HTR-8/SVneo (cell line): ENCODE results near the gene FAM234A.
"Not testable (repeated sequence)": the region's sequence is repeated elsewhere in the genome, so short reads cannot be mapped to it uniquely, and the experiment has no call there.

Experiments used
- DNase-seq: peaks from one replicate; pipeline ENCODE4 v3.0.0; 2011; ENCODE audit warnings: low spot score, mixed read lengths; ENCODE audit not compliant: insufficient read length
- FAIRE-seq: peaks from 2 replicates; lab custom pipeline; 2011; peaks lifted over from hg19 to GRCh38; lab: Jason Lieb, UNC

Gene FAM234A

DNA sequence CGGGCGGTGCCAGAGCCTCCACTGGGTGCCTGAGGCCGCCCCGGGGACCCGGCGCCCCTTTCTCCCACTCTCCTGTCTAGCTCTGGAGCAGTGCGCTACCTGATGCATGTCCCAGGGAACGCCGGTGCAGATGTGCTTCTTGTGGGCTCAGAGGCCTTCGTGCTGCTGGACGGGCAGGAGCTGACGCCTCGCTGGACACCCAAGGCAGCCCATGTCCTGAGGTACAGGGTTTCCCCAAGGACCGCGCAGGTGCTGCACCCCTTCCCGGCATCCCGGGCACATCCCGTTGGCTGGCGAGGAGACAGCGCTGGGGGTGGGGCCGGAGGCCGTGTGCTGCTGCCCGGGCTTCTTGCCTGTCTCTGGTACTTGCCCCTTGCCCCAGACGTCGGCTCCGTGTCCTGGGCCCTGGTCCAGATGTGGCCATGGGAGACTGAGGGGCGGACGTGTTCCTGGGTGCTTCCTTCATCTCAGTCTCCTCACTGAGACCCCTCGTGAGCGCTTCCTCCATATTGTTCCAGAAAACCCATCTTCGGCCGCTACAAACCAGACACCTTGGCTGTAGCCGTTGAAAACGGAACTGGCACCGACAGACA, 28.7 kb downstream of the FAM234A start:
- FAIRE-seq, result no peak

DNA sequence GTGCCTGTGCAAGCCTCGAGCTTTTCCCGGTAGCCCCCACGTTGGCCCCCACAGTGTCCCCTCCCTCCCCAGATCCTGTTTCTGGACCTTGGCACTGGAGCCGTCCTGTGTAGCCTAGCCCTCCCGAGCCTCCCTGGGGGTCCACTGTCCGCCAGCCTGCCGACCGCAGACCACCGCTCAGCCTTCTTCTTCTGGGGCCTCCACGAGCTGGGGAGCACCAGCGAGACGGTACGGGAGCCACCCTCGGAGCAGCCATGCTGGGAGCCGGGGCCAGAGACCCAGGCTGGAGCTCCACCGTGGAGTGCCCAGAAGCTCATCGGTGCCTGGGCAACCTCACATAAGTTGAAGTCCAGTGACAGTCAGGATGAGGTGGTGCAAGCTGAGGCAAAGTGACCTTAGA, 29.3 kb downstream of the FAM234A start:
- no peak for DNase-seq
- FAIRE-seq, result no peak

More for the DNA sequence above, 28.7 kb downstream of the FAM234A start:
- DNase-seq, result no peak

DNA sequence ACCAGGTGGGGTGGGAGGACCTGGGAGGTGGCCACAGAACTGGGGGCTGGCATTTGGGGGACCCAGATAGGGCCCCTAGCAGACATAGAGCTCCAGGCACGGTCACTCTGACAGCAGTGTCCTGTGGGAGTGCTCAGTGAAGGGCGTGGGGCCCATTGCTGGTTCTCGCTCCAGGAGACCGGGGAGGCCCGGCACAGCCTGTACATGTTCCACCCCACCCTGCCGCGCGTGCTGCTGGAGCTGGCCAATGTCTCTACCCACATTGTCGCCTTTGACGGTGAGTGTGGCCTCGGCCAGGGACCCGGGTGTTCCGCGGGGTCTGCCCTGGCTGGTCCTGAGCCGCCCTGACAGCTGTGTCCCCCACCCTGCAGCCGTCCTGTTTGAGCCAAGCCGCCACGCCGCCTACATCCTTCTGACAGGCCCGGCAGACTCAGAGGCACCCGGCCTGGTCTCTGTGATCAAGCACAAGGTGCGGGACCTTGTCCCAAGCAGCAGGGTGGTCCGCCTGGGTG, 29.9 kb downstream of the FAM234A start:
- FAIRE-seq (no peak), DNase-seq (no peak)

DNA sequence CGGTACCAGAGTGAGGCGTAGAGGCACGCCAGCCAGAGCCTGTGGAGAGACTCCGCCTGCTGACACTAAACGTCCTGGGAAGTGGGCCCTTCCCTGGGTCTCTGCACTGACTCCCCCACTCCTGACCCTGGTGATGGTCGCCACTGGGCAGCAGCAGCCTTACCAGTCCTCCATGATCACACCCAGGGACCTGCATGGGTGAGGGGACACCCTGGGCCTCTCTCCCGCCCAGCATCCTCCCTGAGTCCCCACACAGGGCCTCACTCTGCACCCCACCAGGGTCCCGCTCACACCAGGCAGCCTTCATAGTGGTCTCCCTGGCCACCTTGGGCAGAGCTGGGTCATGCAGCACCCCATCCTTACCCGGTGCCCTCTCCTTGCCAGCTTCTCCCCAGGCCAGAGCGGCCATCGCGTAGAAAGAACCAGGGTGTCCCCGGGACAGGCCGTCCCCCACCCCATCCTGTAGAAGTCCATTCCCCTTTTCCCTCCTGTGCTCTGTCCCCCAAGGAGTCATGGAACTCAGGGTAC, 30.4 kb downstream of the FAM234A start:
- DNase-seq (no peak), FAIRE-seq (no peak)

DNA sequence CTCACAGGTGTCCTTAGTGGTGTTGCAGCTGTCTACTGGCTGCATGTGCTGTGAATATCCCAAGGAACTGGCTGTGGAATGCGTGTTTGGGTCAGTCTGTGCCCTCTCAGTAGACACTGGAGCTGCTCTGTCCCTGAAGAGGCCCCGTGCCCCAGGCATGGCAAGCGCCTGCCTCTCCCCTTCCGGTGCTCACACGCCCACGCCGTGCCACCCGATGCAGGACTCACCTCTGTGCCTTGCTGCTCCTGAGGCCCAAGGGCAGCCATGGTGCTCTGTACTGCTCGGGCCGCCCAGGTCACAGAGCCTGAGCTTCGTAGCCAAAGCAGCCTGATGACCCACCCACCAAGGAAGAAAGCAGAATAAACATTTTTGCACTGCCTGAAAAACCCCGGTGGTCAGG, 31.1 kb downstream of the FAM234A start:
- DNase-seq (no peak), FAIRE-seq (no peak)

DNA sequence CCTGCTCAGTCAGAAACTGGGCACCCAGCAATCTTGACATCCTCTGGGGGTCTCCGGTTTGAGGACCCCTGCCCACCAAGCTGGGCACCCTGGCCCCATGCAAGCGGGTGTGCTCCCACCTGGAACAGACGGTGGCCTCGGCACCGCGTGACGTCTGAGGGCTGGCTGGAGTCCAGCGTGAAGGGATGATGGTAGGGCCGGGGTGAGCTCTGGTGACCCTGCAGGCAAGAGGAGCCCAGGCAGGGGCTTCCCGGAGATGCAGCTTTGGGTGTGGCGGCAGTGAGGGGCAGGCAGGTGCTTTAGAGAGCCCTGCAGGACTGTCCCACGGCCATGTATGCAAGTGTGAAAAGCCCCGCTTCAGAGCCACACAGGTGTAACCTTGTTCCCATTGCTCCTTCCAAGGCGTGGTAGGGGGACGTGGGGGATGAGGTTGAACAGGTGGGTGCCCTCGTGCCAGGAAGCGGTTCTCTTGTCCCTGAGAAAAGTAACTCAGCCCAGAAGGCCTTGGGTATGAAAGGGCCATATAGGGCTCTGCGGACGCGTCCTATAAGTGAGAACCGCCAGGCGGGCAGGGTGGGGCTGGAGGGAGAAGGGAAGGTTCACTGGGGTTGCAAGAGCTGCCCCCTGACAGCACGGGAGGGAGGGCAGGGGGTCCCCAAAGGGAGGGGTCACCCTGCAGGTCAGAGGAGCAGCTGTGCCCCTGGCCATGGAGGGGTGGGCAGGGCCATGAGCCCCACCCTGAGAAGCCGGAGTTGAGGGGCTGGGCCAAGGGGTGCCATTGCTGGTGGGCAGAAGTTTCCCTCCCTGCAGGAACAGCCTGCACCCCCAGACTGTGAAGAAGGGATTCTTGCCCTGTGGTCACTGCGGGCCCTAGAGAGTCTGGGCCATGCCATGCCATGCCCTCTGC, 31.9 kb downstream of the FAM234A start:
- FAIRE-seq (no peak), DNase-seq (no peak)

DNA sequence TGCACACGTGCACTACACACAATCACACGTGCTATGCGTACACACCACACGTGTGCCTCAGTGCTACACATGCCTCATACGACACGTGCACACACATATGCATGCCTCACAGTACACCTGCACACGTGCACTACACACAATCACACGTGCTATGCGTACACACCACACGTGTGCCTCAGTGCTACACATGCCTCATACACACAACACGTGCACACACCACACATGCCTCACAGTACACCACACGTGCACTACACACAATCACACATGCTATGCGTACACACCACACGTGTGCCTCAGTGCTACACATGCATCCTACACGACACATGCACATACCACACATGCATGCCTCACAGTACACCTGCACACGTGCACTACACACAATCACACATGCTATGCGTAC, 32.9 kb downstream of the FAM234A start:
- not testable (repeated sequence) for DNase-seq
- FAIRE-seq, result peak; percentile 100

DNA sequence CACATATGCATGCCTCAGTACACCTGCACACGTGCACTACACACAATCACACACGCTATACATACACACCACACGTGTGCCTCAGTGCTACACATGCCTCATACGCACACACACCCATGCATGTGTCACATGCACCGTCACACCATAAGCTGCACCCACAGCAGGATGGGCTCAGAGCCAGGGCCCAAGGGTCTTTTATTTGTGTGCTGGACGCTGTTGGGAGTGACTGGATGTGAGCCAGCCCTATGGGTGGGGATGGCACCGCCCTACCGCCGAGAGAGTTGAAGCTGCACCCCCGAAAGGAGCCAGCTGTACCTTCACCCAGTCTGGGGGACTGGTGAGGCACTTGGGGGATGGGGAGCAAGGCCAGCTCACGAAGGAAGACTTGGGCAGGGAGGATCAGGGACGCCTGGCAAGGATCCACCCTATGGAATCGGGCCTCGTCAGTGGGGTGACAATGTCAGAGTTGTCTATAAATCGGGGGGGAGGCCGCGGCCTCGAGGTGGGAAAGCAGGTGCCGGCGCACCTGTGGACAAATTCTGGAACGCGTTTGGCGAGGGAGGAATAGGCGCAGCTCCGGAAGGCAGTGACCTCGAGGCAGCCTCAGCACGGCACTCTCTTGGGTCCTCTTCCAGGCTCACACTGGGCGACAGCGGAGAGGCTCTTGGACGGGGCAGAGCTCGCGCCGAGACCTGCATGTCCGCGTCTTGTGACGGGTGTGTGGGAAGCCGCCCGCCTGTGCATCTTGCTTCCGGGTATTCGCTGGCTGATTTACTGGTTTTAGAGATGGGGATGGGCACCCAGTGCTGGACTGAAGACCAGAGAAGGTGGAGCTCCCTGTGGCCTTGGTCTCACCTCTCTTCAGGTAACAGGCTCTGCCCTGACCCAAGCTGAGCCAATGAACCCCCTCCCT, 33.8 kb downstream of the FAM234A start:
- DNase-seq (no peak), FAIRE-seq (no peak)

DNA sequence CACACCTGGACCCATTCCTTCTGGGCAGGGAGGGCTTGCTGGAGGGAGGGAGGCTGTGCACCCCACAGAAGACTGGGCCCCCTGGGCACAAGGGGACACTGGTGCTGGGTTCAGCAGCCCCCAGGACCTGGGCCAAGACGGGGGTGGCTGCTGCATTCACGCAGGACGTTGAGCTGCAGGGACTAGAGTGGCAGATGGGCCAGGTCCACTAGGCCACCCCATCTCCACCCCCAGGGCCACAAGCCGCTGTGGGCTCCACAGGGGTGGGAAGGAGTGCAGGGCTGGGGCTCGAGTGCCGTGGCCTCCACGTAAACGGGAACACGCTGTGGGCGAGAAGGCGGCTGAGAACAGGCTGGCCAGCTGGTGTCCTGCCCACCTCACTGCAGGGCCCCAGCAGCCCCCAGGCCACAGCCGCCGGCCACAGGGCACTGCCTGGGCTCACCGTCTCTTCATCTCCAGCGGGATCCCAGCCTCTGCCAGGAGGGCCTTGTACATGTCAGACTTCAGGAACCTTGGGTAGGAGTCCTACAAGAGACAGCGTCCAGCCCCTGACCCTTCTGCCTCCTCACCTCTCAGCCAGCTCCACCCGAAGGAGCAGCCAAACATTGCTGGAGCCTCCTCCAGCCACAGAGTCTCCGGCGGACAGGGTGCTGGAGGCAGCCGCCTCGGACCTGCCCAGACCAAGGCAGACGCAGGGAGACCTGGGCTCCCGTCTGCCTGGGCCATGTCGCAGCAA, 34.6 kb downstream of the FAM234A start:
- FAIRE-seq (no peak), DNase-seq (no peak)

DNA sequence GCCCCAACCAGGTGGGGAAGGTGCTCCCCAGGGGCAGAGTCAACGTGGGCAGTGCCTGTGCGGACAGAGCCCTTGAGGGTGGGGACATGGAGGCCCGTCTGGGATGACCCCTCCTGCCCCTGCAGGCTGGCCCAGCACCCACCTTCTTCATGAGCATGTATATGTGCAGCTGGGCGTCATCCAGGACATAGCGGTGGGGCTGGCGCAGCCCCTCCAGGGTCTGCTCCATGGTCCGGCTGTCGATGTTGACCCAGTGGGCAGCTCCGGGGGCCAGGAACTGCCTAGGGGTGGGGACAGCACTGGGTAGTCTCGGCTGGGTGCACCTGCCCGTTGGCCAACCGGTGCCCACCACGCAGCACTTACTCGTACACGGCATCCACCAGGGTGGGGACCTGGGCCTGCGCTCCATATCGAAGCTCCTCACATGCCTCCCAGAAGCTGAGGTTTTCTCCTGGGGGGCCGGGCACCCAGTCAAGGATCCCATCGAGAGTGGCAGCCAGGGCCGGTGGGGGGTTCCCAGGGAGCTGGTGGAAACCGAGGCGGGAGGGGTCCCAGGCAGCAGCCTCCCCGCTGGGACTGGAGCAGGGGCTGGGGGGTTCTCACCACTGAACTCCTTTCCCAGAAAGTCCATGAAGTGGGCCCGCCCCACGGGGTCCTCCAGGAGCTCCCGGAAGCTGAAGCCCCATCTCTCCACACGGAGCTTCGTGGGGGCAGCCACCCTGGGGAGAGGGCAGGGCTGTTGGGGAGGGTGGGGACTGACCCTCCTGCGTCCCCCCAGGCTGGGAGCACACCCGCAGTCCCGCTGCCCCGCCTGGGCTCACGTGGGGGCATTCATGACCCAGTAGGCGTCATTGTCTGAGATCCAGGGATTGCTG, 36.0 kb downstream of the FAM234A start:
- FAIRE-seq, result no peak
- DNase-seq, result no peak

DNA sequence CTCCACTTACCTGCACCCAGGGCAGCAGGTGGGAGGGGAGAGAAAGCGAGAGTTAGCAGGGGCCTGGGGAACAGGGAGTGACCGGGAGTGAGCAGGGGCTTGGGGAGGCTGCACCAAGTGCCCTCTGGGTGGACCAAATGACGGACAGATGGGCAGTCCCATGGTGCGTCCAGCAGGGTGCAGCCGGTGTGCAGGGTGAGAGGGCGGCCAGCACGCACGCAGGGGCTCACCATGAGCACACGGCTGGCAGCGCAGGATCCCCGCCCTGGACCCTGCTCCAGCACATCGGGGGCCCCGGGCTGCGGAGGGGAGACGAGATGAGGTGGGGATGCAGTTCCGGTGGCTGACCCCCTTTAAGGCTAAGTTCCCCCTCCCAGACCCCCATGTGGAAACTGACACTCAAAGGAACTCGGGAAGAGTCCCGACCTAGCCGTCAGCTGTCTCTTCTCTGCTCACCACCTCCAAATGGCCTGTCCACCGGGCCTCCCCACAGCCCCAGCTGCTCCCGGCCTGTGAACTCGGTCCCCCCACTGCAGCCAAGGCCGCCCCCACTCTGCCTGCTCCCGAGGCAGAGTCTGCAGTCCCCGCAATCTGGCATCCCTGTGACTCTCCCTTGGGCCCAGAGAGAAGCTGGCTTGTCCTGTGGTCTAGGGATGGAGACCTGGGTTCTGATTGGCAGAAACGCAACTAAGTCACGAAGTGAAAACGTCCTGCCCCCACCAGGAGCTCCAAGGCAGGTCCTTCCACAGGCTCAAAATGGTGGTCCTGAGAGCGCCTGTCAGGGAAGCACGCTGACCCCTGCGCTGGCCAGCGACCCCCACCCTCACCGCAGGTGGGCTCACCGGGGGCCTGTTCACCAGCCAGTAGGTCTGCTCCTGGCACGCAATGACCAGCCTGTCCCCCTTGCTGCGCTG, 38.3 kb downstream of the FAM234A start:
- DNase-seq, result no peak
- no peak for FAIRE-seq

DNA sequence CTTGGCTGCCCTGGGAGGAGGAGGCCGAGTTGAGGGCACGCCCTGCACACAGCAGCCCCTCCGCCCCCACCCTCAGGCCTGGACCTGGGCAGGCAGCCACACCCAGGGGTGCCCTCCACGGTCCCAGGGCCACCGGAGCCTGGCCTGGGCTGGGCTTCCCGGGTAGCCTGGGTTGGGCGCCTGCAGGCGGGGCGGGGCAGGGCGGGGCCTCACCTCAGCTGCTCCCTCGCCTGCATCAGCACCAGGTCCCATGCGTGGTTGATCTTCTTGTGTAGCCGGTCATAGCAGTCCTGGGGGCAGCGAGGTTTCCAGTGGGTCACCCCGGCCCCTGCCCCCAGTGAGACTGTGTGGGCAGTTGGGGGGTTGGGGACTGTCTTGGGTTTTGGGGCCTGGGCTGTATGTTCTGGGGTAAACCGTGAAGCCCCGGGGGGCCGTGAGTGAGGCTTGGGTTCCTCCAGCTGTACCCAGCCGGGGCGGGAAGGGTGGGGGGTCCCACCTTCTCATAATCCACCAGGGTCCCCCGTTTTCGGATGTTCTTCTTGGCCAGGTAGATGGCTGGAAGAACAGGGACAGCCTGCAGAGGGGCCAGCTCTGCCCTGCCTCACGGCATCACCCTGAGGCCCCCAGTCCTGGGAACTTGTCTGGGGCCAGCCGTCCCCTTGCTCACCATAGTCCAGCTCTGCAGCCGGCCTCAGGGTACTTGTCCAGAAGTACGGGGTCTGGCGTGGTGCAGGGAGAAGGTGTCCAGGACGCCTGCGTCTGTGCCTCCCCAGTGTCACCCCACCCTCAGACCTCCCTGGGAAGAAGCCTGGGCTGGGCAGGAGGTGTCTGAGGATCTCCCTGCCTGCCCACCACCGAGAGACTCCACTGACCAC, 39.2 kb downstream of the FAM234A start:
- DNase-seq, result no peak
- no peak for FAIRE-seq

DNA sequence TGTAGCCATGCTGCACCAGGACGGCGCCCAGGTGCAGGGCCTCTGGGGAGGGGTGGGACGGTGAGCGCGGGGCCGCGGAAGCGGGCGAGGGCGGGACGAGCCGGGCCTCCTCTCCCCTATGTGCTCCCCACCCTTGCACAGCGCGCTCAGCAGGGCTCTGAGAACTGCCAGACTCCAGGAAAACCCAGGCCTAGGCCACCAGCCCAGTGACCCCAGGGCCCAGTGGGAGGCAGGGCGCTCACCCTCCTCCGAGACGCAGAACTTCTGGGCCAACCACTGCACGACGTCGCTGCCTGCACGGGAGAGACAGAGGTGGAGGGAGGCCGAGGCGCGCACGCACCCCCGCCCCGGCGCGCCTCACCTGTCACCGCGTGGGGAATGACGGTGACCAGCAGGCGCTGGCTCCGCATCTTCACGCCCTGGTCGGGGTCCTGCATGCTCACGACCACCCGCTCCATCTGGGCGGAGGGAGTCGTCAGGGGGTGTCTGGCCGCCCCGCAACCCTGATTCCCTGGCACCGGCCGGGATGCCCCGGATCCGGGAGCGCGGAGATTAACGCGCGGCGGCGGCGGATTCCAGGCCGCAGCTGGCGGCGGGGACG, 40.5 kb downstream of the FAM234A start:
- DNase-seq, result no peak
- FAIRE-seq, result no peak

DNA sequence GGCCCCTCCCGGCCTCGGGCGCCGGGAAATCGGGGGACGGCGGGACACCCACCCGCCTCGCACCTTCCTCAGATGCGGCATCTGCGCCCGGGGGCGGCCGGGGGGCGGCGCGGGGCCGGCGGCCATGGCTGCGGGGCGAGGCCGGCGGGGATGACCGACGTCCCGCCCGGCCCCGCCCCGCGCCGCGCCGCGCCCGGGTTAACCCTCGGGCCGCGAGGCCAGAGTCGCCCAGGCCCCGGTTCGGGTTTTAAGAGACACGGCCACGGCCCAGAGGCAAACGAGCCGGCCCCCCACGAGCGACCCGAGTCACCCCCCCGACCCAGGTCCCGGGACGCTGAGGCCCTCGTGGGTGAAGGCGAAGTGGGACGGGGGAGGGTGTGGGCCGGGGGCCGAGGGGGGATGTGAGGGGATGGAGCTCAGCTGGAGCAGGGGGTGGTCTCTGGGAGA, 41.2 kb downstream of the FAM234A start, which contains the start of gene RGS11:
RGS11 (minus strand) TSS at position 159 of the 447 bp plus-strand sequence; CDS start at position 126, 33 bp downstream.
- no peak for DNase-seq
- no peak for FAIRE-seq

DNA sequence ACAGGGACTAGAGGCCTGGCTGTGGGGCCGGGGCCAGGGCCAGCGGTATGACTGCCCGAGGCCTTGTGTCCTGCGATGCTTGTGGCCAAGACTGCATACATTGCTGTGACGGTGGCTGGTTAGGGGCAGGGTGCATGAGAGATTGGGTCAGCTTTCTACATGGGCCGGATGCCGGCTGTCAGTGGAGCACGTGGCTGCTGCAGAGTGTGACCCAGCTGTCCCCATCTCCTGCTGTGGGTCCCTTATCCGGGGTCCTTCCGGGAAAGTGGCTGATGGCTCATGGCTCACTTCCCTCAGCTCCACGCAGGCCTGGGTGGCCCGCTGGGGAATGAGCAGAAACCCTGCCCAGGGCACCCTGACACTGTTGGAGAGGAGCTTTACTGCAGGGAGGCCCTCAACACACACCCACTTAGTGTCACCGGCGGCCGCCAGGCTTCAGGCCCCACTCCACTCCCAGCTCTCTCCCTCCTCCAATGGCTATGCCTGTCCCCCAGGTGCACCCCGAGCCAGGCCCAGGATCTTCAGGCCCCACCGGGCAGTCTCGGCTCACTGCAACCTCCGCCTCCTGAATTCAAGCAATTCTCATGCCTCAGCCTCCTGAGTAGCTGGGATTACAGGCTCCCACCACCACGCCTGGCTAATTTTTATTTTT, 41.9 kb downstream of the FAM234A start:
- no peak for FAIRE-seq
- DNase-seq, result no peak
